ELF-1 (cell line): ENCODE results near the gene SYCE3.

Experiments used
- DNase-seq: peaks from one replicate; pipeline ENCODE4 v3.0.0-alpha.2; 2016; ENCODE audit warnings: low read depth, low spot score

The SYCE3 gene

GRCh38 chr22:50600538-50600937, 37.8 kb upstream of the SYCE3 start, which contains the start of gene MAPK8IP2:
Gene MAPK8IP2 (plus strand): TSS chr22:50600793. CDS start chr22:50600819, 26 bp downstream.
- DNase-seq, result no peak

GRCh38 chr22:50599816-50600455, 37.2 kb upstream of the SYCE3 start:
- peak; percentile 70 for DNase-seq

GRCh38 chr22:50597097-50597496, 34.4 kb upstream of the SYCE3 start:
- no peak for DNase-seq

GRCh38 chr22:50595189-50595588, 32.5 kb upstream of the SYCE3 start:
- DNase-seq, result no peak

- peak; percentile 59 for DNase-seq
These were observed 24.7 kb upstream of the SYCE3 start for GRCh38 chr22:50587407-50587806.

- DNase-seq, result no peak
These were observed 23.7 kb upstream of the SYCE3 start for GRCh38 chr22:50586416-50586815.

GRCh38 chr22:50585781-50586180, 23.1 kb upstream of the SYCE3 start:
- DNase-seq, result no peak

- no peak for DNase-seq
These were observed 22.5 kb upstream of the SYCE3 start for GRCh38 chr22:50585238-50585637.

GRCh38 chr22:50584106-50585096, 21.7 kb upstream of the SYCE3 start:
- peak; percentile 39 for DNase-seq

- no peak for DNase-seq
These were observed 20.7 kb upstream of the SYCE3 start for GRCh38 chr22:50583294-50583861.

- DNase-seq, result peak; percentile 99
These were observed 20.0 kb upstream of the SYCE3 start, which contains the start of gene CHKB for GRCh38 chr22:50582493-50583293. Gene CHKB (minus strand): TSS chr22:50582849. CDS start chr22:50582781, 68 bp downstream.

- peak; percentile 23 for DNase-seq
These were observed 19.3 kb upstream of the SYCE3 start for GRCh38 chr22:50581950-50582492.

GRCh38 chr22:50581031-50581949, 18.6 kb upstream of the SYCE3 start:
- DNase-seq, result no peak

GRCh38 chr22:50579752-50580151, 17.0 kb upstream of the SYCE3 start:
- DNase-seq, result no peak

- DNase-seq, result no peak
These were observed 16.1 kb upstream of the SYCE3 start for GRCh38 chr22:50578776-50579310.

- no peak for DNase-seq
These were observed 15.5 kb upstream of the SYCE3 start, which contains the start of gene CPT1B for GRCh38 chr22:50577987-50578775. Gene CPT1B (minus strand): TSS chr22:50578427. CDS start chr22:50577915, 512 bp downstream.

GRCh38 chr22:50577697-50577986, 14.9 kb upstream of the SYCE3 start:
- no peak for DNase-seq

GRCh38 chr22:50576806-50577696, 14.3 kb upstream of the SYCE3 start:
- no peak for DNase-seq
